GM21723 (cell line): ENCODE measurements around the gene TBC1D22A.

Experiments
- ATAC-seq: cut with Tn5 transposase; IDR thresholded peaks from one replicate; pipeline ENCODE4 v1.9.1; 2021; ENCODE audit warnings: mild to moderate bottlenecking, moderate library complexity; ENCODE audit not compliant: unreplicated experiment

TBC1D22A gene

GRCh38 chr22:47199261-47199978 lies 437.0 kb downstream of the TBC1D22A start:
- no peak for ATAC-seq

GRCh38 chr22:47199979-47200272 lies 437.5 kb downstream of the TBC1D22A start:
- ATAC-seq = no peak

- no peak for ATAC-seq
Observed at GRCh38 chr22:47200273-47201051, 438.0 kb downstream of the TBC1D22A start.

GRCh38 chr22:47201186-47201995 lies 438.9 kb downstream of the TBC1D22A start:
- ATAC-seq = no peak

- ATAC-seq = no peak
Observed at GRCh38 chr22:47201996-47202818, 439.8 kb downstream of the TBC1D22A start.

- ATAC-seq = no peak
Observed at GRCh38 chr22:47202819-47203553, 440.5 kb downstream of the TBC1D22A start.

GRCh38 chr22:47203554-47203991 lies 441.1 kb downstream of the TBC1D22A start:
- no peak for ATAC-seq

- ATAC-seq = no peak
Observed at GRCh38 chr22:47204002-47204979, 441.8 kb downstream of the TBC1D22A start.

GRCh38 chr22:47205081-47205491 lies 442.6 kb downstream of the TBC1D22A start:
- no peak for ATAC-seq

- no peak for ATAC-seq
Observed at GRCh38 chr22:47205554-47205953, 443.1 kb downstream of the TBC1D22A start.

- no peak for ATAC-seq
Observed at GRCh38 chr22:47206164-47206563, 443.7 kb downstream of the TBC1D22A start.

GRCh38 chr22:47206666-47207218 lies 444.3 kb downstream of the TBC1D22A start:
- ATAC-seq = no peak

- no peak for ATAC-seq
Observed at GRCh38 chr22:47207387-47207786, 444.9 kb downstream of the TBC1D22A start.

- no peak for ATAC-seq
Observed at GRCh38 chr22:47207846-47208554, 445.6 kb downstream of the TBC1D22A start.

- ATAC-seq = no peak
Observed at GRCh38 chr22:47208630-47209029, 446.2 kb downstream of the TBC1D22A start.

- ATAC-seq = no peak
Observed at GRCh38 chr22:47209040-47209514, 446.6 kb downstream of the TBC1D22A start.

- ATAC-seq = no peak
Observed at GRCh38 chr22:47209547-47210023, 447.1 kb downstream of the TBC1D22A start.
